ENCODE data around the gene ADAMTS15. TPM values are rescaled to one million over a fixed set of nuclear protein-coding genes. Genes with fewer than 3 reads are reported as not detected.

ADAMTS15 gene
- total RNA-seq, 1 experiment from 2014 or later = 0.70 TPM

- CTCF ChIA-PET = interaction anchor here (0.6 to 1.1 kb wide), 2 partner anchors 13 to 339 kb away, joined by 3 read pairs; no protein-coding TSS in a partner anchor
- H3K36me3 Mint-ChIP-seq (ENCODE audit: insufficient read depth, unreplicated experiment) = no peaks in the 10 kb centered on the region
- H3K9me3 Mint-ChIP-seq (ENCODE audit: unreplicated experiment) = no peaks in the 10 kb centered on the region
- no peak for DNase-seq (ENCODE audit: unreplicated experiment)
- POLR2A ChIA-PET = no interaction called here
- no peaks in the 10 kb centered on the region for H3K27me3 Mint-ChIP-seq (ENCODE audit: insufficient read depth, unreplicated experiment)
- no peak overlapping the region for H3K4me3 Mint-ChIP-seq (ENCODE audit: unreplicated experiment)
- intact Hi-C loops (cut with micrococcal nuclease) = no loop called here
- H3K27ac Mint-ChIP-seq (ENCODE audit: low read depth, unreplicated experiment) = no peak overlapping the region
- BruUV-seq (replicated peaks) = no TSS peak
- TF ChIP-seq CTCF (IDR thresholded peaks at IDR 0.05; ENCODE audit: unreplicated experiment) = no peak
- H3K4me1 Mint-ChIP-seq (ENCODE audit: insufficient read depth, unreplicated experiment) = peaks cover 20% of the 10 kb centered on the region
Observed at GRCh38 chr11:130523609-130524008, 75.2 kb downstream of the ADAMTS15 start.

GRCh38 chr11:130524132-130524790 lies 75.8 kb downstream of the ADAMTS15 start:
- DNase-seq (ENCODE audit: unreplicated experiment) = no peak
- no peak overlapping the region for H3K4me3 Mint-ChIP-seq (ENCODE audit: unreplicated experiment)
- no peak for TF ChIP-seq CTCF (IDR thresholded peaks at IDR 0.05; ENCODE audit: unreplicated experiment)
- H3K9me3 Mint-ChIP-seq (ENCODE audit: unreplicated experiment) = no peaks in the 10 kb centered on the region
- intact Hi-C loops (cut with micrococcal nuclease) = no loop called here
- POLR2A ChIA-PET = no interaction called here
- BruUV-seq (replicated peaks) = no TSS peak
- peaks cover 20% of the 10 kb centered on the region for H3K4me1 Mint-ChIP-seq (ENCODE audit: insufficient read depth, unreplicated experiment)
- CTCF ChIA-PET = no interaction called here
- no peaks in the 10 kb centered on the region for H3K36me3 Mint-ChIP-seq (ENCODE audit: insufficient read depth, unreplicated experiment)
- H3K27ac Mint-ChIP-seq (ENCODE audit: low read depth, unreplicated experiment) = no peak overlapping the region
- H3K27me3 Mint-ChIP-seq (ENCODE audit: insufficient read depth, unreplicated experiment) = no peaks in the 10 kb centered on the region

GRCh38 chr11:130525307-130525706 lies 76.9 kb downstream of the ADAMTS15 start:
- H3K36me3 Mint-ChIP-seq (ENCODE audit: insufficient read depth, unreplicated experiment) = no peaks in the 10 kb centered on the region
- no peak overlapping the region for H3K4me3 Mint-ChIP-seq (ENCODE audit: unreplicated experiment)
- no peak for DNase-seq (ENCODE audit: unreplicated experiment)
- peaks cover 20% of the 10 kb centered on the region for H3K4me1 Mint-ChIP-seq (ENCODE audit: insufficient read depth, unreplicated experiment)
- no TSS peak for BruUV-seq (replicated peaks)
- no peak overlapping the region for H3K27ac Mint-ChIP-seq (ENCODE audit: low read depth, unreplicated experiment)
- TF ChIP-seq CTCF (IDR thresholded peaks at IDR 0.05; ENCODE audit: unreplicated experiment) = no peak
- POLR2A ChIA-PET = no interaction called here
- H3K27me3 Mint-ChIP-seq (ENCODE audit: insufficient read depth, unreplicated experiment) = no peaks in the 10 kb centered on the region
- CTCF ChIA-PET = no interaction called here
- intact Hi-C loops (cut with micrococcal nuclease) = no loop called here
- H3K9me3 Mint-ChIP-seq (ENCODE audit: unreplicated experiment) = no peaks in the 10 kb centered on the region

Other genes starting within 250 kb of the ADAMTS15 start
- gene ZBTB44, start 133.7 kb upstream of the ADAMTS15 start, total RNA-seq (2022) = 28.5 and 29.5 TPM in 2 replicates
- not detected in 2 replicates for gene ADAMTS8, start 20.0 kb upstream of the ADAMTS15 start, total RNA-seq (2022)